ENCODE measurements around the gene SOBP.

- TF ChIP-seq CTCF (IDR thresholded peaks at IDR 0.05) (no peak), POLR2A (IDR thresholded peaks at IDR 0.05) (no peak), POLR2AphosphoS5 (IDR thresholded peaks at IDR 0.05) (no peak)
Measured at GRCh38 chr6:107625264-107625663, 135.3 kb downstream of the SOBP start.

Measured in breast epithelium (tissue), 3 donors.